Stimulated activated CD4-positive, alpha-beta T cell treated with anti-CD3 and anti-CD28 coated beads, Interleukin-2, amount 100 ng/mL, for 24 hours (primary cell): ENCODE data around the gene PRPF6.

Experiments used
- DNase-seq, 2 donors: peaks; one replicate each; pipeline ENCODE4 v3.0.0-alpha.2; 2020

Gene PRPF6

GRCh38 chr20:64065062-64065973 lies 84.4 kb downstream of the PRPF6 start:
- DNase-seq = no peak

GRCh38 chr20:64065974-64066343 lies 85.0 kb downstream of the PRPF6 start:
- DNase-seq = peak; percentile 43 to 62

- DNase-seq = no peak
Observed at GRCh38 chr20:64067005-64067632, 86.2 kb downstream of the PRPF6 start.

GRCh38 chr20:64067733-64068307 lies 86.9 kb downstream of the PRPF6 start:
- DNase-seq = no peak

- no peak for DNase-seq
Observed at GRCh38 chr20:64068386-64069208, 87.7 kb downstream of the PRPF6 start.

GRCh38 chr20:64069209-64069613 lies 88.3 kb downstream of the PRPF6 start:
- DNase-seq = no peak

- DNase-seq = peak in 1 of 2 donors; percentile 44
Observed at GRCh38 chr20:64069614-64070243, 88.8 kb downstream of the PRPF6 start.

- DNase-seq = no peak
Observed at GRCh38 chr20:64070244-64070993, 89.5 kb downstream of the PRPF6 start.

- no peak for DNase-seq
Observed at GRCh38 chr20:64071341-64072332, 90.7 kb downstream of the PRPF6 start.

- DNase-seq = no peak
Observed at GRCh38 chr20:64072498-64073063, 91.6 kb downstream of the PRPF6 start.

GRCh38 chr20:64073476-64074183 lies 92.7 kb downstream of the PRPF6 start:
- DNase-seq = no peak

GRCh38 chr20:64074184-64074789 lies 93.4 kb downstream of the PRPF6 start:
- no peak for DNase-seq

- DNase-seq = no peak
Observed at GRCh38 chr20:64074963-64075362, 94.0 kb downstream of the PRPF6 start.

- no peak for DNase-seq
Observed at GRCh38 chr20:64075556-64075955, 94.6 kb downstream of the PRPF6 start.

GRCh38 chr20:64076061-64076997 lies 95.4 kb downstream of the PRPF6 start:
- no peak for DNase-seq

- DNase-seq = peak in 1 of 2 donors; percentile 63
Observed at GRCh38 chr20:64077094-64077493, 96.2 kb downstream of the PRPF6 start.

GRCh38 chr20:64077541-64077875 lies 96.6 kb downstream of the PRPF6 start:
- DNase-seq = no peak
